Panc1 (cell line): ENCODE results near the gene CLPTM1L. TPM values are rescaled to one million over a fixed set of nuclear protein-coding genes. Genes with fewer than 3 reads are reported as not detected.

Experiments used
- ATAC-seq: fragments of 200-7000 bp; cut with Tn5 transposase; 2 replicates; pipeline ENCODE4 v1.9.1; 2020; ENCODE audit warnings: mild to moderate bottlenecking, moderate library complexity
- BruUV-seq: library from RNA; stranded (reverse); fragments of 400-500 nt; replicated peaks from 2 replicates; lab custom pipeline; 2021; lab: Mats Ljungman, UMichigan
- CTCF ChIA-PET: fragments of 300-600 bp; sonication (Branson Sonifier 250); formaldehyde crosslinking; loops from one replicate; lab custom pipeline; 2022; ENCODE audit warnings: antibody characterized with exemption; lab: Charles Lee
- POLR2A ChIA-PET: fragments of 300-600 bp; sonication (Branson Sonifier 250); formaldehyde crosslinking; loops from one replicate; lab custom pipeline; 2022; ENCODE audit warnings: antibody characterized with exemption; lab: Charles Lee
- DNase-seq: peaks from one replicate; pipeline ENCODE4 v3.0.0-alpha.2; 2010; ENCODE audit warnings: low read depth, low spot score
- H3K27ac ChIP-seq: 2 replicates; pipeline ENCODE4 v1.5.1; 2011; ENCODE audit warnings: mild to moderate bottlenecking, low read length, inconsistent platforms
- H3K27me3 ChIP-seq: fragments of 200-500 bp; sonication (Bioruptor generic); 2 replicates; pipeline ENCODE4 v1.6.0; 2014; ENCODE audit warnings: low read length, inconsistent platforms; ENCODE audit not compliant: control insufficient read depth, insufficient read depth
- H3K36me3 ChIP-seq: fragments of 200-500 bp; sonication (Bioruptor generic); 2 replicates; pipeline ENCODE4 v1.5.1; 2014; ENCODE audit warnings: inconsistent platforms, mild to moderate bottlenecking, low read length, moderate library complexity; ENCODE audit not compliant: control insufficient read depth, insufficient read depth
- H3K4me1 ChIP-seq: 2 replicates; pipeline ENCODE4 v1.5.1; 2011; ENCODE audit warnings: inconsistent platforms, mild to moderate bottlenecking, low read length, moderate library complexity; ENCODE audit not compliant: control insufficient read depth, insufficient read depth
- H3K4me3 ChIP-seq, 2 experiments: 2 replicates each; pipeline ENCODE4 v1.5.1; 2011 to 2012; ENCODE audit warnings: low read depth in 2 of 2, low read length in 2 of 2, mild to moderate bottlenecking in 2 of 2, inconsistent platforms in 1 of 2, moderate library complexity in 1 of 2
- H3K9me3 ChIP-seq: fragments of 200-500 bp; sonication (Bioruptor generic); 2 replicates; pipeline ENCODE4 v1.5.1; 2014; ENCODE audit warnings: low read depth, mild to moderate bottlenecking, inconsistent platforms, low read length, moderate library complexity; ENCODE audit not compliant: control insufficient read depth, insufficient read depth
- CTCF ChIP-seq: fragments of 450-650 bp; IDR thresholded peaks from 2 replicates; pipeline ENCODE4 v1.5.1; 2017; ENCODE audit warnings: mild to moderate bottlenecking
- POLR2AphosphoS5 ChIP-seq: IDR thresholded peaks from 2 replicates; pipeline ENCODE4 v1.6.1; 2012; ENCODE audit warnings: mild to moderate bottlenecking, low read depth, low read length, moderate library complexity
- SIN3A ChIP-seq: IDR thresholded peaks from 2 replicates; pipeline ENCODE4 v1.6.1; 2012; ENCODE audit warnings: low read depth, mild to moderate bottlenecking, low read length, moderate library complexity, borderline replicate concordance; ENCODE audit not compliant: insufficient read depth
- TCF7L2 ChIP-seq: IDR thresholded peaks from 2 replicates; pipeline ENCODE4 v1.6.1; 2011; ENCODE audit warnings: mild to moderate bottlenecking, low read depth, low read length, inconsistent platforms
- in situ Hi-C: cut with HindIII; loops from 2 replicates; pipeline ENCODE4 v1.10.0; 2016; ENCODE audit warnings: low sequenced_read_pairs, low pct_unique_long_range_greater_than_20kb
- intact Hi-C: fragments of 100-400 bp; cut with micrococcal nuclease; formaldehyde crosslinking; loops from one replicate; pipeline ENCODE4 v1.10.0; 2022; ENCODE audit not compliant: unreplicated experiment
- total RNA-seq: library from RNA; stranded (reverse); gene quantifications from one replicate; pipeline ENCODE4 v1.2.1, GENCODE V29; 2021; ENCODE audit not compliant: unreplicated experiment
- TF ChIP-seq, protein P1 (sequence below), 2 experiments: IDR thresholded peaks; 2 replicates each; pipeline ENCODE4 v1.6.1; 2011 to 2012; ENCODE audit warnings: low read depth in 2 of 2, control low read depth in 1 of 2, low read length in 1 of 2, mild to moderate bottlenecking in 1 of 2, moderate library complexity in 1 of 2; ENCODE audit not compliant: insufficient read depth in 1 of 2

The CLPTM1L gene
- total RNA-seq, 1 experiment from 2014 or later: 188 TPM

GRCh38 chr5:1317921-1318565 lies 26.9 kb downstream of the CLPTM1L start:
- ChIA-PET POLR2A (interaction anchor here (0.6 kb wide), 1 partner anchor 1127 kb away, joined by 3 read pairs; no protein-coding TSS in a partner anchor), CTCF (interaction anchor here (1.2 kb wide), 1 partner anchor 327 kb away, joined by 4 read pairs; no protein-coding TSS in a partner anchor)
- intact Hi-C loops: no loop called here
- H3K4me3 ChIP-seq: no peak overlapping the region
- peaks cover 5% of the 10 kb centered on the region; the same call in 1 of the 2 replicates for H3K36me3 ChIP-seq
- no peak for ATAC-seq
- no peak for DNase-seq
- TF ChIP-seq, protein P1, sequence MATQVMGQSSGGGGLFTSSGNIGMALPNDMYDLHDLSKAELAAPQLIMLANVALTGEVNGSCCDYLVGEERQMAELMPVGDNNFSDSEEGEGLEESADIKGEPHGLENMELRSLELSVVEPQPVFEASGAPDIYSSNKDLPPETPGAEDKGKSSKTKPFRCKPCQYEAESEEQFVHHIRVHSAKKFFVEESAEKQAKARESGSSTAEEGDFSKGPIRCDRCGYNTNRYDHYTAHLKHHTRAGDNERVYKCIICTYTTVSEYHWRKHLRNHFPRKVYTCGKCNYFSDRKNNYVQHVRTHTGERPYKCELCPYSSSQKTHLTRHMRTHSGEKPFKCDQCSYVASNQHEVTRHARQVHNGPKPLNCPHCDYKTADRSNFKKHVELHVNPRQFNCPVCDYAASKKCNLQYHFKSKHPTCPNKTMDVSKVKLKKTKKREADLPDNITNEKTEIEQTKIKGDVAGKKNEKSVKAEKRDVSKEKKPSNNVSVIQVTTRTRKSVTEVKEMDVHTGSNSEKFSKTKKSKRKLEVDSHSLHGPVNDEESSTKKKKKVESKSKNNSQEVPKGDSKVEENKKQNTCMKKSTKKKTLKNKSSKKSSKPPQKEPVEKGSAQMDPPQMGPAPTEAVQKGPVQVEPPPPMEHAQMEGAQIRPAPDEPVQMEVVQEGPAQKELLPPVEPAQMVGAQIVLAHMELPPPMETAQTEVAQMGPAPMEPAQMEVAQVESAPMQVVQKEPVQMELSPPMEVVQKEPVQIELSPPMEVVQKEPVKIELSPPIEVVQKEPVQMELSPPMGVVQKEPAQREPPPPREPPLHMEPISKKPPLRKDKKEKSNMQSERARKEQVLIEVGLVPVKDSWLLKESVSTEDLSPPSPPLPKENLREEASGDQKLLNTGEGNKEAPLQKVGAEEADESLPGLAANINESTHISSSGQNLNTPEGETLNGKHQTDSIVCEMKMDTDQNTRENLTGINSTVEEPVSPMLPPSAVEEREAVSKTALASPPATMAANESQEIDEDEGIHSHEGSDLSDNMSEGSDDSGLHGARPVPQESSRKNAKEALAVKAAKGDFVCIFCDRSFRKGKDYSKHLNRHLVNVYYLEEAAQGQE (IDR thresholded peaks at IDR 0.05; ENCODE audit: insufficient read depth in 1 of 2, low read depth in 2 of 2, low read length in 1 of 2): no peak
- no peak for TF ChIP-seq POLR2AphosphoS5
- TF ChIP-seq TCF7L2: no peak
- TF ChIP-seq CTCF: no peak
- in situ Hi-C loops: no loop called here
- peaks cover 21% of the 10 kb centered on the region for H3K4me1 ChIP-seq
- TSS peak; percentile 92 for BruUV-seq
- H3K27me3 ChIP-seq: no peaks in the 10 kb centered on the region
- H3K27ac ChIP-seq: no peak overlapping the region
- H3K9me3 ChIP-seq: no peaks in the 10 kb centered on the region

DNA sequence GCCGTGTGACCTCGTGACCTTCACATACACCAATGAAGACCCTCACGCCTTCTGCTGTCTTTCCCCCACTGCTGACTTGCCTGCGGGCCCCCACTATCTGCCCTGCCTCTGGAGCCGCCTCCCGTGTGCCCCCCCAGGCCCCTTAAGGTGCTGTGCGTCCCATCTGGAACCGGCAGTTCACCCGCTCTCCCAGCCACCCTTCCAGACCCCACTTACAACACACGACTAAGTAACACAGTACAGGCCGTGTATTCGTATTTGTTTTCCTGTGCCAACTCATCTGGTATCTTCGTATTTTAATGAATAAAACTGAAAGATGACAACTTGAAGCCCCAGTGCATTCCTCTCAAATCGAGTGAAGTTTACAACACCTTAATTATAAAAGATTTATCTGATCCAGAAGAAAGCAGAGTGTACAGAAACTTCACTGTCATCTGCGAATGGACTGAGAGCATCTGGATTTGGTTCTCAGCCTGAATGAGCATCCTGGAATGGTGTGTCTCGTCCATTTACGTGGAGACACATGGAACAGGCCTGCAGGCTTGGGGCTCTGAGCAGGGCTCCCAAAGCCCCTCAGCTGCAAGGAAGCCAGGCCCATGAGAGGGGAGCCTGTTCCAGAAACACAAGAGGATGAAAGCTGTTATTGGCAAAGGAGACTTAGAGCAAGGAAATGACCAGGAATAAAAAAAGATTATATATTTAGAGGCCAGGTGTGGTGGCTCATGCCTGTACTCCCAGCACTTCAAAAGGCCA lies 28.1 kb downstream of the CLPTM1L start:
- TF ChIP-seq, protein P1 (IDR thresholded peaks at IDR 0.05; ENCODE audit: insufficient read depth in 1 of 2, low read depth in 2 of 2, low read length in 1 of 2): no peak
- TF ChIP-seq TCF7L2: no peak
- TF ChIP-seq POLR2AphosphoS5: no peak
- TF ChIP-seq SIN3A: no peak
- no peak for TF ChIP-seq CTCF
- peak; percentile 39 for ATAC-seq
- H3K27ac ChIP-seq: peak overlapping the region; percentile 34

More for the DNA sequence above, 28.1 kb downstream of the CLPTM1L start:
- POLR2A ChIA-PET: no interaction called here
- intact Hi-C loops: no loop called here
- Histone ChIP-seq H3K36me3 (peaks cover 5% of the 10 kb centered on the region; the same call in 1 of the 2 replicates), H3K27me3 (no peaks in the 10 kb centered on the region), H3K4me3 (no peak overlapping the region), H3K9me3 (no peaks in the 10 kb centered on the region), H3K4me1 (peaks cover 21% of the 10 kb centered on the region)
- in situ Hi-C loops: no loop called here
- no peak for DNase-seq
- CTCF ChIA-PET: interaction anchor here (1.2 kb wide), 1 partner anchor 328 kb away, joined by 4 read pairs; no protein-coding TSS in a partner anchor
- BruUV-seq: no TSS peak
